ENCODE results near the gene STAP2.
A peak's percentile ranks its signal among the peaks of the same experiment; 100 is the strongest.

- TF ChIP-seq CTCF (IDR thresholded peaks at IDR 0.05 in 2 of 3, conservative IDR thresholded peaks at IDR 0.05 in 1 of 3; ENCODE audit: control insufficient read depth in 2 of 3, extremely low read depth in 1 of 3, insufficient read depth in 1 of 3, low read depth in 3 of 3, low read length in 3 of 3) (peak; percentile 15 to 34 (median 24); a peak in 3 of 6 replicates), PAX8 (IDR thresholded peaks at IDR 0.05) (no peak), ASH2L (IDR thresholded peaks at IDR 0.05; ENCODE audit: borderline replicate concordance, low read depth) (no peak), NBN (IDR thresholded peaks at IDR 0.05) (no peak), CREM (IDR thresholded peaks at IDR 0.05; ENCODE audit: low read depth) (no peak), JUNB (IDR thresholded peaks at IDR 0.05) (no peak)
Observed at GRCh38 chr19:4362831-4363545, 24.4 kb upstream of the STAP2 start.

Data from GM12878 (cell line).